Activated T-helper 1 cell treated with anti-CD3 and anti-CD28 coated beads, Interleukin-12 subunit alpha, Interleukin-12 subunit beta, Interleukin-2, Interleukin-4 antibody, amounts not matched to agents 30 ng/mL and 10 ng/mL and 1 ng/mL, durations not matched to agents 14 hours and 24 hours and 36 hours (primary cell): Measurements from ENCODE around the gene ADCY1. TPM values are rescaled to one million over a fixed set of nuclear protein-coding genes. Genes with fewer than 3 reads are reported as not detected.

ENCODE experiments used
- DNase-seq: peaks from one replicate; pipeline ENCODE4 v3.0.0; 2021; ENCODE audit warnings: low spot score
- H3K27ac Mint-ChIP-seq: one replicate; pipeline ENCODE4 v1.8.0; 2021; ENCODE audit warnings: mild to moderate bottlenecking, mixed read lengths
- H3K27me3 Mint-ChIP-seq: one replicate; pipeline ENCODE4 v1.8.0; 2022; ENCODE audit warnings: mild to moderate bottlenecking, moderate library complexity, mixed read lengths; ENCODE audit not compliant: insufficient read depth
- H3K36me3 Mint-ChIP-seq: one replicate; pipeline ENCODE4 v1.8.0; 2021; ENCODE audit warnings: low read depth, mixed read lengths
- H3K4me1 Mint-ChIP-seq: one replicate; pipeline ENCODE4 v1.8.0; 2021; ENCODE audit warnings: low read depth, mixed read lengths
- H3K4me3 Mint-ChIP-seq: one replicate; pipeline ENCODE4 v1.8.0; 2021; ENCODE audit warnings: mild to moderate bottlenecking, moderate library complexity, mixed read lengths
- H3K9me3 Mint-ChIP-seq: one replicate; pipeline ENCODE4 v1.8.0; 2021; ENCODE audit warnings: mixed read lengths
- intact Hi-C: fragments of 100-400 bp; cut with micrococcal nuclease; formaldehyde crosslinking; loops from one replicate; pipeline ENCODE4 v1.15.1; 2024
- total RNA-seq: library from RNA; stranded (reverse); gene quantifications from 2 replicates; pipeline ENCODE4 v1.2.3, GENCODE V29; 2022

ADCY1 gene
- total RNA-seq, 1 donor from 2014 or later: 2.9 TPM

DNA sequence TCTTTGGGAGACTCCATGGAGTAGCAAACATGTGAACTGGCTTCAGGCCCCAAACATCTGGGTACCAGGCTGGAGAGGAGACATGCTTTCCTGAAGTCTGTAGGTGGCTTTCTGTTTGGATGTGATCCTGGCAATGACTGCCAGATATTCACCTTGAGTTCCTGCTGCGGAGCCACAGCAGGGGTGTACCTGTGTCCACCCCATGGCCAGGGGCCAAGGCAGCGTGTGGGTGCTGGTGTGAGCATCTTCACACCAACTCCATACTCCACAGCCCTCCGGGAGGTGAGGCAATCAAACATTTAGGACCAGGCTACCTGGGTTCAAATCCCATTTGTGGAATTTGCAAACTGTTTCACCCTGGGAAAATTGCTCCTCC lies 113.0 kb downstream of the ADCY1 start:
- no peak for DNase-seq
- H3K36me3 Mint-ChIP-seq: no peaks in the 10 kb centered on the region
- no peak overlapping the region for H3K27ac Mint-ChIP-seq
- intact Hi-C loops: no loop called here
- no peaks in the 10 kb centered on the region for H3K9me3 Mint-ChIP-seq
- H3K4me3 Mint-ChIP-seq: no peak overlapping the region
- H3K4me1 Mint-ChIP-seq: no peaks in the 10 kb centered on the region
- H3K27me3 Mint-ChIP-seq: no peaks in the 10 kb centered on the region

DNA sequence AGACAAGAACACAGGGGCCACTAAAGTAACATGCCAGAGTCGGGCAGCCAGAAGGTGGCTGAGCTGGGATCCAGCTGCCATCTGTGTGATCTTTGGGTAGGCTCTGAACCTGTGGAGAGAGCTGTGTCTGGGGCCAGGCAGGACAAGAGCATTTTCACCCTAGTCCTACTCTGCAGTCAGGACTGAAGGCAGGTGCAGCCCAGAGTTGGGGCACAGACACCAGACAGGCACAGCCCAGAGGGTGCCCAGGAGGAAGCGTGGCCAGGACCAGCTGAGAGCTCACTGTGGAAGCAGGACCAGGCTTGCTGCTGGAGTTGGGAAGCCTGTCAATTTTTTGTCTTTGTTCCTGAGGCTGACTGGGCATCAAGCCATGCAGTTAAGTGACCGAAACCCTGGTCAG lies 113.6 kb downstream of the ADCY1 start:
- H3K36me3 Mint-ChIP-seq: no peaks in the 10 kb centered on the region
- H3K27ac Mint-ChIP-seq: no peak overlapping the region
- no peak for DNase-seq
- H3K9me3 Mint-ChIP-seq: no peaks in the 10 kb centered on the region
- intact Hi-C loops: no loop called here
- H3K4me1 Mint-ChIP-seq: no peaks in the 10 kb centered on the region
- H3K4me3 Mint-ChIP-seq: no peak overlapping the region
- H3K27me3 Mint-ChIP-seq: no peaks in the 10 kb centered on the region

DNA sequence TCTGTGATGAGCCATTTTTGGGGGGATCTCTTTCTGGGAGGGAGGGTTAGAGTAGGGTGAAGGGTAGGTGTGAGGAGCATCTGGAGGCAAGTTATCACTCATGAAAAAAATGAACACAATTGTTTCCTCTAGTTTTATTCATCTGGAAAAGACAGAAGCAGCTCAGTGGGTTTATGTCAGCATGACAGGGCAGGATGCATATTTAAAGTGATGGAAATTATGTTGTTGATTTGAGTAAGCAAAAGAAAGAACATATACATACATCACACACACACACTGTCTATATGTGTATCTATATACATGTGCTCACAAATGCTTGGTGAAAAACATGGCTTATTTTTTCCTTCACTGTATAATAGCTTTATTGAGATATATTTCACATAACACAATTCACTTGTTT lies 114.2 kb downstream of the ADCY1 start:
- H3K4me3 Mint-ChIP-seq: no peak overlapping the region
- no peak overlapping the region for H3K27ac Mint-ChIP-seq
- H3K9me3 Mint-ChIP-seq: no peaks in the 10 kb centered on the region
- intact Hi-C loops: no loop called here
- no peaks in the 10 kb centered on the region for H3K27me3 Mint-ChIP-seq
- H3K4me1 Mint-ChIP-seq: no peaks in the 10 kb centered on the region
- H3K36me3 Mint-ChIP-seq: no peaks in the 10 kb centered on the region
- no peak for DNase-seq

DNA sequence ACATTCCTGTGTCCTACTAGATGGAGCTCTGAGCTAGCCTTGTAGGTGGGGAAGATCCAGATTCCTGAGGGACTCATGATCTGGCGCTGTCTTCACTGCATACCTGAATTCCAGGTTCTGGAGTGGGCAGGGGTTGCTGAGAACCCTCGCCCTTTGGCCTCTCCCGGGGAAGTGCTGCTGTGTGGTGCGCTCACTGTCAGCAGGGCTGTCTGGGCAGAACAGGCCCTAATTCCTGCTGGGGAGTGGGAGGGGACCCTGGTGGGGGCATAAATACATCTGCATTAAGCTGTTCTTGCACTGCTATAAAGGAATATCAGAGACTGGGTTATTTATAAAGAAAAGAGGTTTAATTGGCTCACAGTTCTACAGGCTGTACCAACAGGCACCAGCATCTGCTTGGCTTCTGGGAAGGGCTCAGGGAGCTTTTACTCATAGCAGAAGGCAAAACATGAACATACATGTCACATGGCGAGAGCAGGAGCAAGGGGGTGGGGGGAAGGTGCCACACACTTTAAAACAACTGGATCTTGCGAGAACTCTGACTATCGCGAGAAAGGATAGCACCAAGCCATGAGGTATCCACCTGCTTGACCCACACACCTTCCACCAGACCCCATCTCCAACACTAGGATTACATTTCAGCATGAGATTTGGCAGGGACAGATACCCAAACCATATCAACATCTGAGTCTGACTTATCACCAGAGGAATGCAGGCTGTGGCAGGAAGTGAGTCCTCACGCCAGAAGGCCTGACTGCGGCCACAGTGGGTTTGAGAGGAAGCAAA lies 115.0 kb downstream of the ADCY1 start:
- H3K27me3 Mint-ChIP-seq: no peaks in the 10 kb centered on the region

DNA sequence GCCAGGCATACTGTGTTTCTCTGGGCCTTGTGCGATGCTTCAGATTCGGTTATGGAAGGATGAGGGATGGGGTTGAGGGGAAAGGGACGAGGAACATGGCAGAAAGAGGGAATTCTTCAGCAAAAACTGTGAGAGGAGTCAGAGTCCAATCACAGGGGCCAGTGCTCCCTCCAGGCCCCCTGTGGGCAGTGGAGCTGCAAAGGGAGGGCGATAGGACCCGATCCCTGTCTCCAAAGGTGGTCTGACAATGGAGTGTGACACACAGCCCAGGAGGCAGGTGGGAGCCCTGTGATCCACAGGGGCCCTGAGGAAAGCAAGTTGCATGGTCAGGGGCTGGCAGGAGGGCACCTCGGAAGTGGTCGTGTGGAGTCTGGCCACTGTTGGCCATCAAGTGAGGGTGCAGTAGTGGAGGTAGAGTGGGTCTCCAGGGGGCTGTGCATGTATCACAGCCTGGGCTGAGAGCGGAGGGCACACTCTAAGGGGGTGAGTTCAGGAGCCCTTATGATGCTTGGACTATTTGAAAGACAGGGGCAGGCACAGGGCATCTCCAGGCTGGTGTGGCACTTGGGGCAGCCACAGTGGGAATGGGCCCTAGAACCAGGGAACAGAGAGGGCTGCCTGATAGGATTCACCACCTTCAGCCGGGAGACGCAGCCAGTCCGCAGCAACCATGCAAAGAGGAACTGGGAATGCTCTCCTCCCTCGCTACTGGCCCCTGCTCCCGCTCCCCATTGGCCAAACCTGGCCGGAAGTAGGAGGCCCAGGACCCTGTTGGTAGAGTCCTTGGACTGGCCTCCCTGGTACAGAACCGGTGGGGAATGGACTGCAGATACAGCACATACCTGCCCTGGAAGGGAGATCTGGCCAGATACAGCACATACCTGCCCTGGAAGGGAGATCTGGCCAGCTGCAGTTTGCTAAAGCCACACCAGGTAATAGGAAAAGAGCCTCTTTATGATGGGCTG lies 115.9 kb downstream of the ADCY1 start:
- H3K9me3 Mint-ChIP-seq: no peaks in the 10 kb centered on the region
- H3K4me1 Mint-ChIP-seq: no peaks in the 10 kb centered on the region
- H3K4me3 Mint-ChIP-seq: no peak overlapping the region
- H3K36me3 Mint-ChIP-seq: no peaks in the 10 kb centered on the region
- intact Hi-C loops: no loop called here
- no peaks in the 10 kb centered on the region for H3K27me3 Mint-ChIP-seq
- DNase-seq: no peak
- H3K27ac Mint-ChIP-seq: no peak overlapping the region

More for the DNA sequence above, 115.0 kb downstream of the ADCY1 start:
- H3K4me3 Mint-ChIP-seq: no peak overlapping the region
- no peaks in the 10 kb centered on the region for H3K4me1 Mint-ChIP-seq
- no peaks in the 10 kb centered on the region for H3K9me3 Mint-ChIP-seq
- H3K36me3 Mint-ChIP-seq: no peaks in the 10 kb centered on the region
- no peak for DNase-seq
- intact Hi-C loops: no loop called here
- H3K27ac Mint-ChIP-seq: no peak overlapping the region

DNA sequence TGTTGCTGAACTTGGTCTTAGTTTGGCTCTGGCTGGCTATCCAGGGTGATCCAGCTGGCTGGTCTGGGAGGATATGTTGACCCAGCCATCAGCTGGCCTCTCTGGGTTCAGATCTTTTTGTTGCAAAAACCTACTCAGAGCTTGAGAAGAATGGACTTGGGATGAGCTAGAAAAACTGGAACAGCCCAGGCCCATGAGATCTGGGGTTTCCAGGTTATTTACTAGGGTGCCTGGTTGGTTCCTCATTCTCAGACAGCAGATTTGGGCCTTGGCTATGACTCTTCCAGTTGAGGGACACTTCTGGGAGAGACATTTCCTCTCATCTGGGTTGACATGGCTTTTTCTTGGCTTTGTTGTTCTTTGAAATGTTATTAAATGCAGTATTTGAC lies 116.6 kb downstream of the ADCY1 start:
- Mint-ChIP-seq H3K9me3 (no peaks in the 10 kb centered on the region), H3K36me3 (no peaks in the 10 kb centered on the region), H3K4me1 (no peaks in the 10 kb centered on the region), H3K4me3 (no peak overlapping the region), H3K27ac (no peak overlapping the region), H3K27me3 (no peaks in the 10 kb centered on the region)
- intact Hi-C loops: no loop called here
- no peak for DNase-seq

DNA sequence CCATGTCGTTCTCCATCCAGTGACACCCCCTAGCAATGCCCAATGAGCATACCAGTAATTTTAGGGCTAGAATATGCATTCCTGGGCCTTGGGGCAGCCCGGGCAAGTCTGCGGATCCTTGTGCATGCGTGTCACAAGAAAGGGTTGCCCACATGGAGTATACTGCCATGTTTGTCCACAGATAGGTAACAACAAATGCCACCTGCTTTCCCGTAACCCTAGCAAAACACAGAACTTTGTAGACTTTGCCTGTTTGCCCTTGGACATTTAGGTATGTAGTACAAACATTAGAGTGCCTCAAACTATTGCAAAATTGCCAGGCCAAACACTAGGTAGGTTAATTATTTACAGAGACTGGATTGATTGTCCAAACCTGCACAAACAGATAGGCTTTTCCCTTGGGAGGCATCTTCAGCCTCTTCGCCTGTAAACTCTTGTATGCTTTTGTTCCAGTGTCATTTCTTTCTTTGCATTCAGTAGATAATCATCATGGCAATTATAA lies 117.0 kb downstream of the ADCY1 start:
- no peaks in the 10 kb centered on the region for H3K4me1 Mint-ChIP-seq
- H3K4me3 Mint-ChIP-seq: no peak overlapping the region
- no peaks in the 10 kb centered on the region for H3K9me3 Mint-ChIP-seq
- no peak for DNase-seq
- no peaks in the 10 kb centered on the region for H3K27me3 Mint-ChIP-seq
- intact Hi-C loops: no loop called here
- no peak overlapping the region for H3K27ac Mint-ChIP-seq
- H3K36me3 Mint-ChIP-seq: no peaks in the 10 kb centered on the region

DNA sequence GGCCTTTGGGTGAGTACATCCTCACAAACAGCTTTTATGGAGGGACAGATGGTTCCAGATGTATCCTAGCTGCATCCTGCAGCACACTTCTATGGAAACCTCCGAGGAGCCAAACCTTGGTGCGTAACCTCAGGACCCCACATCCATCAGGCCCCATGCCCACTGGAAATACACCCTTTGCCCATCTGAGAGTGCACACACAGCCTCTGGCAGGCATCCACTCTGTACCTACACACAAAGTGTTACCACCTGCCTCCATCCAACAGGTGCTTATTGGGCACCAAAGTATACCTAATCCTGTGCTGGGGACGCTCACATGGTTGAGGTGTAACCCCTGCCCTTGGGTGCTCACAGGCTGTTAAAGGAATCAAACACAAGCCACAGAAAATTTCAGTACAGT lies 117.9 kb downstream of the ADCY1 start:
- H3K9me3 Mint-ChIP-seq: no peaks in the 10 kb centered on the region
- no peaks in the 10 kb centered on the region for H3K36me3 Mint-ChIP-seq
- no peaks in the 10 kb centered on the region for H3K27me3 Mint-ChIP-seq
- H3K4me3 Mint-ChIP-seq: no peak overlapping the region
- intact Hi-C loops: no loop called here
- DNase-seq: no peak
- H3K4me1 Mint-ChIP-seq: no peaks in the 10 kb centered on the region
- no peak overlapping the region for H3K27ac Mint-ChIP-seq

DNA sequence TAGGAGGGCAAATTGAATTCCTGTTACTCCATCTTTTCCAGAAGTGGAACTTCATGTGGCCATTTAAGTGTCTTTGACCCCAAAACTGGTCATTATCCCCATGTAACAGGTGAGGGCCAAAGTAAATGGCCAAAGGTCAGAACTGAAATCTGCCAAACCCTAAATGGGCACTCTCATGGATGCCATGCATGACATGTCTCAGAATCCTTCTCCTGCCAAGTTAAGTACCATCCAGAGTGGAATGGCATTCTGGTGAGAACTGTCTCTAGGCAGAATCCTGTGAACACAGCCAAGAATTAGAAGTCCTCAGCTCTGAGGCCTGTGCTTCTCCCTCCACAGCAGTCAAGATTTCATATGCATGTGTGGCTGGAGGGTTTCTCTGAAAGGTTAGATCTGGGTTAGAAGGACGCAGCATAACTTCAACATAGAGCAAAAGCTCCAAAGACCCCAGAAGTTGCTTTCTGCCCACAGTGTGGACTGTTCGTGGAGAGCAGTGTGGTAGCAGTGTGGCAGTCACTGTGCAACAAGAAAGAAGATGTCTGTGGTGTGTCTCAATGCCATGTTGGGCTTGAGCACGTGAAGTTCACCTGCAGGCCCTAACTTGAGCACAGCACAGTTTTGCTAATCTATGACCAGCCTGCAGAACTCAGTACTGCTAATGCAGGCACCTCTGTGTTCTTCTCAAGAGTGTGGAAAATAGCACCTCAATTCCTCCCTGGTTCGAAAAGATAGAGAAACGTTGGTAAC lies 121.3 kb downstream of the ADCY1 start:
- no peak overlapping the region for H3K4me3 Mint-ChIP-seq
- no peaks in the 10 kb centered on the region for H3K4me1 Mint-ChIP-seq
- H3K27ac Mint-ChIP-seq: no peak overlapping the region
- H3K9me3 Mint-ChIP-seq: no peaks in the 10 kb centered on the region
- intact Hi-C loops: no loop called here
- H3K36me3 Mint-ChIP-seq: no peaks in the 10 kb centered on the region
- no peak for DNase-seq
- peaks cover 5% of the 10 kb centered on the region for H3K27me3 Mint-ChIP-seq

DNA sequence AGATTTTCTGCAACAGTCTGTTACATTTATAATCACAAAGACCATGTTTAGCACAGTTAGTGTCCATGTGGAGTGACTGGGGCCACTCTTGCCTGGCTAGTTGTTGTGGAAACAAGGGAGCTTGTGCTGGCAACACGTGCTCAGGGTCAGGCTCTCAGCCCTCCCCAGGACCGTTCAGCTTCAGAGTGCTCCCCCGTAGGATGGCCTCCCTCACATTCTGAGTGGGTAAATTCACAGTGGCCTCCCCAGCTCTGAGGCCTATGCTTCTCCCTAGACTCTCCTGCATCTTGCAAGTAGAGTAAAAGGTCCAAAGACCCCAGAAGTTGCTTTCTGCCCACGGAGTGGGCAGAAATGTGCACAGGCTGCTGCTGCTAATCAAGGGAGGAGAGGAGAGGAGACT lies 122.3 kb downstream of the ADCY1 start:
- H3K27me3 Mint-ChIP-seq: peaks cover 5% of the 10 kb centered on the region
- H3K36me3 Mint-ChIP-seq: no peaks in the 10 kb centered on the region
- no peaks in the 10 kb centered on the region for H3K4me1 Mint-ChIP-seq
- no peaks in the 10 kb centered on the region for H3K9me3 Mint-ChIP-seq
- no peak overlapping the region for H3K27ac Mint-ChIP-seq
- intact Hi-C loops: no loop called here
- no peak for DNase-seq
- H3K4me3 Mint-ChIP-seq: no peak overlapping the region

DNA sequence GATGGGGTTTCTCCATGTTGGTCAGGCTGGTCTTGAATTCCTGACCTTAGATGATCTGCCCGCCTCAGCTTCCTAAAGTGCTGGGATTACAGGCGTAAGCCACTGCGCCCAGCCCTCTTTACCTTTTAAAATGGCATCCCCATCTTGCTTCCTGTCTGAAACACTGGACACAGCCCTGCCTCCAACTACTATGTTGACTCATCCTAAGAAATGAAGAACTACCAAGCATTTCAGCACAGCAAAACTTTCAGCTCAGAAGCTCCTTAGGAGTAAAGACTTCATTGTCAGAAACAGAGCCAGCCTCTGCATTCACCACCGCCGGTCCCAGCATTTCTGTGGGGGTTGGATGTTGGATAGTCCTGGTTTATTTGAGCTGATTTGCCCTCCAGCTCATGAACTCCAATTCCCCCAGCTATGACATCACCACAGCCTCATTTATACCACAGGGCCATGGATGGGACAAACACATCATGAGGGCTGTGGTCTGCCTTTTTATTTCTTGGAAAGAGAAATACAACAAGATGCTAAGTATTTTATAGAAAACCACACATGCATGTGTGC lies 123.5 kb downstream of the ADCY1 start:
- no peaks in the 10 kb centered on the region for H3K4me1 Mint-ChIP-seq
- peaks cover 5% of the 10 kb centered on the region for H3K27me3 Mint-ChIP-seq
- H3K9me3 Mint-ChIP-seq: no peaks in the 10 kb centered on the region
- H3K36me3 Mint-ChIP-seq: no peaks in the 10 kb centered on the region
- no peak for DNase-seq
- no peak overlapping the region for H3K27ac Mint-ChIP-seq
- H3K4me3 Mint-ChIP-seq: no peak overlapping the region
- intact Hi-C loops: no loop called here

DNA sequence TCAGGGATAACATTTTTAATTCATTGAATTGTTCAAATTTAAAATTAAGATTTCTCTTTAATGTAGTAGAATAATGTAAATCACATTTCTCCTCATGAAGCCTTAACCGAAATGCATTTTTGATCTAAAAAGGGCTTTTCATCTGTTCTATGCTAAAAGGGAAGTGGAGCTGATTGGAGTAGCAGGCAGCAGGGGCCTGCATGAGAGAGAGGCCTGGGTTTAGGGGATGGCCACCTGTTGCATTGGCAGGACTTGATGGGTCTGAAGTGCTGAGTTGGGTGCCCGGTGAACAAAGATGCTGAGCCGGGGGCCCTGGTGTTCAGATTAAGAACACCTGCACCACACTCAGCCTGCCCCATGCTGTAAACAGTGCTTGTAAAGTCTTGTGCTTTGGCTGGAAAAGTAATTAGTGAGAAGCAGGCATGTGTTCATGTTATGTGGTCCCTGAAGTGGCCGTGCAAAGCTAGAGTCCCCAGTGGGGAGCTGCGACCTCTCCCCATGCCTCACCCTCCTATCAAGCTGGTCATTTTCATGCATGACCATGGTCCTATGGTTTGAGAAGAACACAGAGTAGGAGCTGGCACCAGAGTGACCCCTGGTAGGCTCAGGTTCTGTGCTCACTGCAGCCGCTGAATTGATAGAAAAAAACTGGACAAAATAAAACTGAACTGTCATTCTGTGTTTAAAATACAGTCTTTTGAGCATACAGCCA lies 124.3 kb downstream of the ADCY1 start:
- H3K4me3 Mint-ChIP-seq: no peak overlapping the region
- no peak for DNase-seq
- no peaks in the 10 kb centered on the region for H3K36me3 Mint-ChIP-seq
- no peak overlapping the region for H3K27ac Mint-ChIP-seq
- H3K27me3 Mint-ChIP-seq: peaks cover 5% of the 10 kb centered on the region
- intact Hi-C loops: no loop called here
- H3K9me3 Mint-ChIP-seq: no peaks in the 10 kb centered on the region
- H3K4me1 Mint-ChIP-seq: no peaks in the 10 kb centered on the region
